GM23338 (cell line): Measurements from ENCODE around the gene XRRA1.
A peak's percentile ranks its signal among the peaks of the same experiment; 100 is the strongest.

ENCODE experiments used
- TF ChIP-seq, protein P1 (sequence below), 2 experiments: fragments of 200-600 bp in 1 of 2; sonication (generic) in 1 of 2; conservative IDR thresholded peaks; 2 replicates each; pipeline versions ENCODE4 v1.5.1 to v1.6.1; 2016 to 2017; ENCODE audit warnings: antibody characterized with exemption in 2 of 2, low read depth in 2 of 2, mild to moderate bottlenecking in 2 of 2, moderate library complexity in 1 of 2
- TF ChIP-seq, protein P2 (sequence below): IDR thresholded peaks from one replicate; pipeline ENCODE4 v1.6.1; 2018; ENCODE audit warnings: antibody characterized with exemption; ENCODE audit not compliant: unreplicated experiment

- TF ChIP-seq, protein P1, sequence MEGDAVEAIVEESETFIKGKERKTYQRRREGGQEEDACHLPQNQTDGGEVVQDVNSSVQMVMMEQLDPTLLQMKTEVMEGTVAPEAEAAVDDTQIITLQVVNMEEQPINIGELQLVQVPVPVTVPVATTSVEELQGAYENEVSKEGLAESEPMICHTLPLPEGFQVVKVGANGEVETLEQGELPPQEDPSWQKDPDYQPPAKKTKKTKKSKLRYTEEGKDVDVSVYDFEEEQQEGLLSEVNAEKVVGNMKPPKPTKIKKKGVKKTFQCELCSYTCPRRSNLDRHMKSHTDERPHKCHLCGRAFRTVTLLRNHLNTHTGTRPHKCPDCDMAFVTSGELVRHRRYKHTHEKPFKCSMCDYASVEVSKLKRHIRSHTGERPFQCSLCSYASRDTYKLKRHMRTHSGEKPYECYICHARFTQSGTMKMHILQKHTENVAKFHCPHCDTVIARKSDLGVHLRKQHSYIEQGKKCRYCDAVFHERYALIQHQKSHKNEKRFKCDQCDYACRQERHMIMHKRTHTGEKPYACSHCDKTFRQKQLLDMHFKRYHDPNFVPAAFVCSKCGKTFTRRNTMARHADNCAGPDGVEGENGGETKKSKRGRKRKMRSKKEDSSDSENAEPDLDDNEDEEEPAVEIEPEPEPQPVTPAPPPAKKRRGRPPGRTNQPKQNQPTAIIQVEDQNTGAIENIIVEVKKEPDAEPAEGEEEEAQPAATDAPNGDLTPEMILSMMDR (conservative IDR thresholded peaks at IDR 0.05; ENCODE audit: low read depth in 2 of 2): peak; percentile 64 to 77
- TF ChIP-seq, protein P2, sequence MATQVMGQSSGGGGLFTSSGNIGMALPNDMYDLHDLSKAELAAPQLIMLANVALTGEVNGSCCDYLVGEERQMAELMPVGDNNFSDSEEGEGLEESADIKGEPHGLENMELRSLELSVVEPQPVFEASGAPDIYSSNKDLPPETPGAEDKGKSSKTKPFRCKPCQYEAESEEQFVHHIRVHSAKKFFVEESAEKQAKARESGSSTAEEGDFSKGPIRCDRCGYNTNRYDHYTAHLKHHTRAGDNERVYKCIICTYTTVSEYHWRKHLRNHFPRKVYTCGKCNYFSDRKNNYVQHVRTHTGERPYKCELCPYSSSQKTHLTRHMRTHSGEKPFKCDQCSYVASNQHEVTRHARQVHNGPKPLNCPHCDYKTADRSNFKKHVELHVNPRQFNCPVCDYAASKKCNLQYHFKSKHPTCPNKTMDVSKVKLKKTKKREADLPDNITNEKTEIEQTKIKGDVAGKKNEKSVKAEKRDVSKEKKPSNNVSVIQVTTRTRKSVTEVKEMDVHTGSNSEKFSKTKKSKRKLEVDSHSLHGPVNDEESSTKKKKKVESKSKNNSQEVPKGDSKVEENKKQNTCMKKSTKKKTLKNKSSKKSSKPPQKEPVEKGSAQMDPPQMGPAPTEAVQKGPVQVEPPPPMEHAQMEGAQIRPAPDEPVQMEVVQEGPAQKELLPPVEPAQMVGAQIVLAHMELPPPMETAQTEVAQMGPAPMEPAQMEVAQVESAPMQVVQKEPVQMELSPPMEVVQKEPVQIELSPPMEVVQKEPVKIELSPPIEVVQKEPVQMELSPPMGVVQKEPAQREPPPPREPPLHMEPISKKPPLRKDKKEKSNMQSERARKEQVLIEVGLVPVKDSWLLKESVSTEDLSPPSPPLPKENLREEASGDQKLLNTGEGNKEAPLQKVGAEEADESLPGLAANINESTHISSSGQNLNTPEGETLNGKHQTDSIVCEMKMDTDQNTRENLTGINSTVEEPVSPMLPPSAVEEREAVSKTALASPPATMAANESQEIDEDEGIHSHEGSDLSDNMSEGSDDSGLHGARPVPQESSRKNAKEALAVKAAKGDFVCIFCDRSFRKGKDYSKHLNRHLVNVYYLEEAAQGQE: no peak
Observed at GRCh38 chr11:74870485-74870884, 78.4 kb downstream of the XRRA1 start.
